Mucosa of descending colon (tissue), 3 donors: Measurements from ENCODE around the gene CHAT. TPM values are rescaled to one million over a fixed set of nuclear protein-coding genes. Genes with fewer than 3 reads are reported as not detected.

ENCODE experiments used
- ATAC-seq: fragments of 200-7000 bp; cut with Tn5 transposase; one replicate; pipeline ENCODE4 v1.9.1; 2020; ENCODE audit warnings: mild to moderate bottlenecking, moderate library complexity
- DNase-seq, 3 donors: peaks; one replicate each; pipeline ENCODE4 v3.0.0-alpha.2; 2020
- H3K36me3 ChIP-seq: fragments of 200-600 bp; one replicate; pipeline ENCODE4 v1.8.0; 2021; ENCODE audit warnings: low read depth, mild to moderate bottlenecking
- H3K4me1 ChIP-seq: fragments of 200-600 bp; one replicate; pipeline ENCODE4 v1.8.0; 2021; ENCODE audit warnings: low read depth, mild to moderate bottlenecking
- H3K4me3 ChIP-seq: fragments of 200-600 bp; one replicate; pipeline ENCODE4 v1.8.0; 2021; ENCODE audit warnings: mild to moderate bottlenecking
- H3K9me3 ChIP-seq: fragments of 200-600 bp; one replicate; pipeline ENCODE4 v1.8.0; 2021; ENCODE audit warnings: mild to moderate bottlenecking
- intact Hi-C, 2 donors: fragments of 100-400 bp; cut with DNase I in 1 of 2; cut with micrococcal nuclease in 1 of 2; formaldehyde crosslinking; loops; one replicate each; pipeline versions ENCODE4 v1.11.0 to v1.11.1; 2022; cut with DNase I, micrococcal nuclease
- long read RNA-seq, 2 donors: library from polyadenylated mRNA; unstranded; transcript quantifications; one replicate each; pipeline ENCODE4 v2.0.0, GENCODE V29; 2019 to 2021
- total RNA-seq, 3 donors: library from RNA; stranded (reverse); fragmentation: NEBNext Ultra II Directional in 2 of 3; extraction: Animal tissue kit (Norgen Biotek cat#: 25700) in 2 of 3; gene quantifications; one replicate each; pipeline versions ENCODE4 v1.2.1 to v1.2.4, GENCODE V29; 2021 to 2023
- TF ChIP-seq, protein P1 (sequence below): fragments of 200-600 bp; IDR thresholded peaks from one replicate; pipeline ENCODE4 v1.8.0; 2022; ENCODE audit warnings: antibody characterized with exemption, mild to moderate bottlenecking
- donor health status: DM: no; HTN: no; CAD: no; lungs with moderate emphysema.
- donor health status: DM: no; HTN: no; CAD: no.
- donor health status: DM: no; HTN: yes; CAD: no.

Gene CHAT
- 1 to 10 TPM in 1 of 3 donors, under 1 TPM in 2; 0.61 to 1.6 (median 0.84) TPM for total RNA-seq
- long read RNA-seq, donor 1: 0 reads
- long read RNA-seq, donor 2: 0 reads

- TF ChIP-seq, protein P1, sequence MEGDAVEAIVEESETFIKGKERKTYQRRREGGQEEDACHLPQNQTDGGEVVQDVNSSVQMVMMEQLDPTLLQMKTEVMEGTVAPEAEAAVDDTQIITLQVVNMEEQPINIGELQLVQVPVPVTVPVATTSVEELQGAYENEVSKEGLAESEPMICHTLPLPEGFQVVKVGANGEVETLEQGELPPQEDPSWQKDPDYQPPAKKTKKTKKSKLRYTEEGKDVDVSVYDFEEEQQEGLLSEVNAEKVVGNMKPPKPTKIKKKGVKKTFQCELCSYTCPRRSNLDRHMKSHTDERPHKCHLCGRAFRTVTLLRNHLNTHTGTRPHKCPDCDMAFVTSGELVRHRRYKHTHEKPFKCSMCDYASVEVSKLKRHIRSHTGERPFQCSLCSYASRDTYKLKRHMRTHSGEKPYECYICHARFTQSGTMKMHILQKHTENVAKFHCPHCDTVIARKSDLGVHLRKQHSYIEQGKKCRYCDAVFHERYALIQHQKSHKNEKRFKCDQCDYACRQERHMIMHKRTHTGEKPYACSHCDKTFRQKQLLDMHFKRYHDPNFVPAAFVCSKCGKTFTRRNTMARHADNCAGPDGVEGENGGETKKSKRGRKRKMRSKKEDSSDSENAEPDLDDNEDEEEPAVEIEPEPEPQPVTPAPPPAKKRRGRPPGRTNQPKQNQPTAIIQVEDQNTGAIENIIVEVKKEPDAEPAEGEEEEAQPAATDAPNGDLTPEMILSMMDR: no peak
- Histone ChIP-seq H3K4me1 (peaks cover 2% of the 10 kb centered on the region), H3K9me3 (no peaks in the 10 kb centered on the region), H3K36me3 (no peaks in the 10 kb centered on the region), H3K4me3 (no peak within 1 kb of the TSS)
- intact Hi-C loops: no loop called here
- no peak for ATAC-seq
- no peak for DNase-seq
These were observed at the start of gene CHAT for GRCh38 chr10:49613882-49614241. Gene CHAT (plus strand): TSS chr10:49614037. CDS start chr10:49614190, 153 bp downstream.

GRCh38 chr10:49564461-49565009 lies 49.3 kb upstream of the CHAT start:
- Histone ChIP-seq H3K4me3 (no peak overlapping the region), H3K9me3 (peaks cover 2% of the 10 kb centered on the region), H3K4me1 (no peaks in the 10 kb centered on the region), H3K36me3 (no peaks in the 10 kb centered on the region)
- no peak for ATAC-seq
- no peak for DNase-seq
- TF ChIP-seq, protein P1: no peak
- intact Hi-C loops: no loop called here

GRCh38 chr10:49567810-49568209 lies 46.0 kb upstream of the CHAT start:
- H3K9me3 ChIP-seq: peaks cover 2% of the 10 kb centered on the region
- intact Hi-C loops: no loop called here
- no peaks in the 10 kb centered on the region for H3K36me3 ChIP-seq
- no peaks in the 10 kb centered on the region for H3K4me1 ChIP-seq
- no peak for DNase-seq
- ATAC-seq: no peak
- TF ChIP-seq, protein P1: no peak
- no peak overlapping the region for H3K4me3 ChIP-seq

DNA sequence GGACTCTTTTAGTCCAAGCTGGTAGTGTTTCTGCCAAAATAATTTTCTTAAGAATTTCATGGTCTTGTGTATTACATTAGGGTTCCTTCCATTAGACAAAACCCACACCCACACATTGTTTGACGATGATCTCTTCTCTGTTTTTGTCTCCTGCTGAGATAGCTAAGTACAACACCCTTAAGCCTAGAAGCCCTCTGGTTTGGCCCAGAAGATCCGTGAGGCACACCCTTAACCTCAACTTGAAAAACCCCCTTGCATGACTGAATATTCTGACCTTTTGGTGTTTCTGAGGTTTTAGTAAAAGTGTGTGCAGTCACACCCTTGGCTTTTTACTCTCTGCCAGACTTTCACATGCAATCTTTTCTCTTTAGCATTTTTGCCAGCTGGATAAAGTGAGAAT lies 45.6 kb upstream of the CHAT start:
- Histone ChIP-seq H3K4me3 (no peak overlapping the region), H3K9me3 (peaks cover 2% of the 10 kb centered on the region), H3K36me3 (no peaks in the 10 kb centered on the region), H3K4me1 (no peaks in the 10 kb centered on the region)
- ATAC-seq: no peak
- intact Hi-C loops: no loop called here
- TF ChIP-seq, protein P1: no peak
- no peak for DNase-seq

DNA sequence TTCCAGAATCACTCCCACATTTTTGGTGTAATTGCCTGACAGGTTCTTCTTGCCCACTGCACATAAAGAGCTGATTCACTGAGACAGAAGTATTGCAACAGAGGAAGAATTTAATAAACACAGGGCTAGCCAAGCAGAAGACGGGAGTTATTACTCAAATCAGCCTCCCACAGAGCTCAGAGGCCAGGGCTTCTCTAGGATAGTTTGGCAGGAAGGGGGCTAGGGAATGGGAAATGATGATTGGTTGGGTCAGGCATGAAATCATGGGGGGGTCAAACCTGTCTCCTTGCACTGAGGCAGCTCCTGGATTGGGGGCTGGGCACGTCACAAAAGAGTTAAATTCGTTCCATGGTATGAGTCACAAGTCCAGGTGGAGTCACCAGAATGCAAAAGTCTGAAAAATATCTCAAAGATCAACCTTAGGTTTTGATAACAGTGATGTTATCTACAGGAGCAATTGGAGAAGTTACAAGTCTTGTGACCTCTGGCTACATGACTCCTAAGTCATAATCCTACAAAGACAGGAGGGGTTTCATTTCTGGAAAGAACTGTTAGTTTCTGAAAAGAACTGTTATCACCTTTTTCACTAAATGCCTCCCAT lies 44.7 kb upstream of the CHAT start:
- TF ChIP-seq, protein P1: no peak
- Histone ChIP-seq H3K36me3 (no peaks in the 10 kb centered on the region), H3K4me3 (no peak overlapping the region), H3K4me1 (no peaks in the 10 kb centered on the region), H3K9me3 (peaks cover 2% of the 10 kb centered on the region)
- intact Hi-C loops: no loop called here
- ATAC-seq (no peak), DNase-seq (no peak)
